H1 (cell line): ENCODE data around the gene EPHA10.

Source experiments
- CTCF ChIP-seq, 3 experiments: IDR thresholded peaks; 1 replicate in 2 of 3; 2 replicates in 1 of 3; pipeline versions ENCODE4 v1.5.1 to v1.6.1; 2011; ENCODE audit warnings: low read length in 3 of 3, mild to moderate bottlenecking in 3 of 3, inconsistent platforms in 2 of 3, low read depth in 1 of 3, moderate library complexity in 1 of 3; ENCODE audit not compliant: insufficient read depth in 1 of 3; ENCODE audit errors: control extremely low read depth in 1 of 3
- SUZ12 ChIP-seq: fragments of 200-600 bp; sonication (generic); IDR thresholded peaks from 2 replicates; pipeline ENCODE4 v1.6.1; 2012; ENCODE audit warnings: mild to moderate bottlenecking, inconsistent platforms, low read length, moderate library complexity, mixed read lengths

DNA sequence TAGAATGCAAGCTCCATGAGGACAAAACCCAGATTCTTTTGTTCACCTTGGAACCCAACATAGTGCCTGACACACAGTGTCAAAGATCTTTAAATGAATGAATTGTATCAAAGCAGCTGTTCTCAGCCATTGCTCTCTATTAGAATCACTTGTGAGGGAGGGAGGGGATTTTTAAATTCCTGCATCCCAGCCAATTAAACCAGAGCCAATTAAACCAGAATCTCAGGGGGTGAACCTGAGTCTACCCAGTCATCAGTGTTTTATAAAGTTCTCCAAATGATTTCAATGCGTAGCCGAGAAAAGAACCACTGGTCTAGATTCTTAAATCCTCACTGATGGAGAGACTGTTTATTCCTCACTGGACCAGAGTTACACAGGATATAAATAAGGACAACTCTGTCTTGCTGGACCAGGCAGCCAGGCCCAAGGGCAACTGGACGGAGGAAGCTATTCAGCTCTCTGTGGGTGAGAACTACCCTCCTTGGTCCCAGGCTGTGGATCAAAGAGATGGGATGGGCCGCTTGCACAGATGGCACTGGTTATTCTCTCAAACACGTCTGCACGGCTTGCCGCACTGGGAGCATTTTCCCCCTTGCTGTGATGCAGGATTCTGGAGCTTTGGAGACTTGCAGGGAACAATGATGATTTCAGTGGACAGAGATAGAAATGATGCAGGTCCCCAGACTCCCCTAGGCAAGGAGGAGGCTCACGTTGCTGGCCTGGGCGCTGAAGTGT, 92.6 kb downstream of the EPHA10 start:
- TF ChIP-seq SUZ12 (no peak), CTCF (IDR thresholded peaks at IDR 0.05; ENCODE audit: control extremely low read depth in 1 of 3, insufficient read depth in 1 of 3, low read depth in 1 of 3, low read length in 3 of 3) (no peak)
